WTC11 (cell line): Measurements from ENCODE around the gene GPLD1. TPM values are rescaled to one million over a fixed set of nuclear protein-coding genes. Genes with fewer than 3 reads are reported as not detected.
A peak's percentile ranks its signal among the peaks of the same experiment; 100 is the strongest.

Experiments used
- ATAC-seq: fragments of 200-7000 bp; cut with Tn5 transposase; 2 replicates; pipeline ENCODE4 v1.10.0; 2021; ENCODE audit warnings: mild to moderate bottlenecking, moderate library complexity
- CTCF ChIA-PET: fragments of 300-600 bp; sonication (Branson Sonifier 250); formaldehyde crosslinking; loops from one replicate; lab custom pipeline; 2021; ENCODE audit warnings: antibody characterized with exemption; lab: Charles Lee
- POLR2A ChIA-PET: fragments of 350-600 bp; sonication (Branson Sonifier 250); formaldehyde crosslinking; loops from one replicate; lab custom pipeline; 2021; ENCODE audit warnings: antibody characterized with exemption; lab: Charles Lee
- DNase-seq: peaks from one replicate; pipeline ENCODE4 v3.0.0; 2021; ENCODE audit warnings: low spot score
- H3K27ac Mint-ChIP-seq: 2 replicates; pipeline ENCODE4 v1.8.0; 2021; ENCODE audit warnings: mixed read lengths
- H3K27me3 Mint-ChIP-seq: 2 replicates; pipeline ENCODE4 v1.8.0; 2021; ENCODE audit warnings: low read depth, mild to moderate bottlenecking, moderate library complexity, mixed read lengths
- H3K36me3 Mint-ChIP-seq: 2 replicates; pipeline ENCODE4 v1.8.0; 2021; ENCODE audit warnings: mixed read lengths
- H3K4me1 Mint-ChIP-seq: 2 replicates; pipeline ENCODE4 v1.8.0; 2022; ENCODE audit warnings: mixed read lengths
- H3K4me3 Mint-ChIP-seq: 2 replicates; pipeline ENCODE4 v1.8.0; 2021; ENCODE audit warnings: mild to moderate bottlenecking, moderate library complexity, mixed read lengths
- H3K9me3 Mint-ChIP-seq: 2 replicates; pipeline ENCODE4 v1.8.0; 2021; ENCODE audit warnings: mixed read lengths
- AR ChIP-seq: fragments of 250-450 bp; sonication (Bioruptor Pico); IDR thresholded peaks from 2 replicates; pipeline ENCODE4 v1.9.0; 2021; ENCODE audit warnings: mild to moderate bottlenecking
- ATF1 ChIP-seq: sonication (generic); formaldehyde crosslinking; IDR thresholded peaks from 2 replicates; pipeline ENCODE4 v1.8.1; 2023; ENCODE audit warnings: mild to moderate bottlenecking, moderate library complexity, missing genetic modification reagents
- CREB1 ChIP-seq: sonication (generic); formaldehyde crosslinking; IDR thresholded peaks from 2 replicates; pipeline ENCODE4 v1.8.0; 2023; ENCODE audit warnings: mild to moderate bottlenecking, missing genetic modification reagents
- CREM ChIP-seq: sonication (generic); formaldehyde crosslinking; IDR thresholded peaks from 2 replicates; pipeline ENCODE4 v1.8.1; 2022; ENCODE audit warnings: mild to moderate bottlenecking, missing genetic modification reagents, moderate library complexity
- CTCF ChIP-seq: fragments of 200-600 bp; IDR thresholded peaks from 2 replicates; pipeline ENCODE4 v1.8.0; 2022; ENCODE audit warnings: antibody characterized with exemption
- E2F1 ChIP-seq: sonication (generic); formaldehyde crosslinking; IDR thresholded peaks from 2 replicates; pipeline ENCODE4 v1.8.0; 2022; ENCODE audit warnings: mild to moderate bottlenecking, missing genetic modification reagents
- GABPB1 ChIP-seq: sonication (generic); formaldehyde crosslinking; IDR thresholded peaks from 2 replicates; pipeline ENCODE4 v1.8.1; 2023; ENCODE audit warnings: mild to moderate bottlenecking, missing genetic modification reagents
- HMGA2 ChIP-seq: fragments of 250-450 bp; sonication (Bioruptor Pico); IDR thresholded peaks from 2 replicates; pipeline ENCODE4 v1.4.0; 2021; ENCODE audit warnings: mild to moderate bottlenecking, moderate library complexity
- IRF2 ChIP-seq: sonication (generic); formaldehyde crosslinking; IDR thresholded peaks from 2 replicates; pipeline ENCODE4 v1.8.0; 2022; ENCODE audit warnings: low read depth, missing genetic modification reagents, borderline replicate concordance
- JAZF1 ChIP-seq: fragments of 250-450 bp; sonication (Bioruptor Pico); IDR thresholded peaks from 2 replicates; pipeline ENCODE4 v1.9.0; 2021; ENCODE audit warnings: moderate library complexity, mild to moderate bottlenecking, inconsistent platforms
- MYBL2 ChIP-seq: sonication (generic); formaldehyde crosslinking; IDR thresholded peaks from 2 replicates; pipeline ENCODE4 v1.8.1; 2023; ENCODE audit warnings: mild to moderate bottlenecking, moderate library complexity, missing genetic modification reagents
- NFATC4 ChIP-seq: fragments of 250-450 bp; sonication (Bioruptor Pico); IDR thresholded peaks from 2 replicates; pipeline ENCODE4 v1.9.0; 2021; ENCODE audit warnings: mild to moderate bottlenecking
- SMAD3 ChIP-seq: sonication (generic); formaldehyde crosslinking; IDR thresholded peaks from 2 replicates; pipeline ENCODE4 v1.8.0; 2022; ENCODE audit warnings: missing genetic modification reagents, mild to moderate bottlenecking, borderline replicate concordance
- SOX15 ChIP-seq: fragments of 250-450 bp; sonication (Bioruptor Pico); IDR thresholded peaks from 2 replicates; pipeline ENCODE4 v1.9.0; 2021; ENCODE audit warnings: mild to moderate bottlenecking
- TCF7 ChIP-seq: sonication (generic); formaldehyde crosslinking; IDR thresholded peaks from 2 replicates; pipeline ENCODE4 v1.8.0; 2022; ENCODE audit warnings: mild to moderate bottlenecking, low read depth, missing genetic modification reagents, moderate library complexity
- TEAD4 ChIP-seq: sonication (generic); formaldehyde crosslinking; IDR thresholded peaks from 2 replicates; pipeline ENCODE4 v1.8.0; 2022; ENCODE audit warnings: mild to moderate bottlenecking, missing genetic modification reagents
- TP53 ChIP-seq: sonication (generic); formaldehyde crosslinking; IDR thresholded peaks from 2 replicates; pipeline ENCODE4 v1.8.1; 2023; ENCODE audit warnings: mild to moderate bottlenecking, missing genetic modification reagents
- ZNF396 ChIP-seq: fragments of 250-450 bp; sonication (Bioruptor Pico); IDR thresholded peaks from 2 replicates; pipeline ENCODE4 v1.8.0; 2021; ENCODE audit warnings: mild to moderate bottlenecking, moderate library complexity, borderline replicate concordance
- ZNF416 ChIP-seq: fragments of 250-450 bp; sonication (Bioruptor Pico); IDR thresholded peaks from 2 replicates; pipeline ENCODE4 v1.9.0; 2021; ENCODE audit warnings: mild to moderate bottlenecking, inconsistent platforms
- total RNA-seq: library from RNA; stranded (reverse); gene quantifications from 3 replicates; pipeline ENCODE4 v1.2.3, GENCODE V29; 2021
- TF ChIP-seq, protein P1 (sequence below): sonication (generic); formaldehyde crosslinking; IDR thresholded peaks from 2 replicates; pipeline ENCODE4 v1.8.1; 2022; ENCODE audit warnings: missing genetic modification reagents, borderline replicate concordance
- TF ChIP-seq, protein P2 (sequence below): sonication (generic); formaldehyde crosslinking; IDR thresholded peaks from 2 replicates; pipeline ENCODE4 v1.8.0; 2022; ENCODE audit warnings: mild to moderate bottlenecking, missing genetic modification reagents

Gene GPLD1
- total RNA-seq, 1 experiment from 2014 or later, result 8.4 TPM

DNA sequence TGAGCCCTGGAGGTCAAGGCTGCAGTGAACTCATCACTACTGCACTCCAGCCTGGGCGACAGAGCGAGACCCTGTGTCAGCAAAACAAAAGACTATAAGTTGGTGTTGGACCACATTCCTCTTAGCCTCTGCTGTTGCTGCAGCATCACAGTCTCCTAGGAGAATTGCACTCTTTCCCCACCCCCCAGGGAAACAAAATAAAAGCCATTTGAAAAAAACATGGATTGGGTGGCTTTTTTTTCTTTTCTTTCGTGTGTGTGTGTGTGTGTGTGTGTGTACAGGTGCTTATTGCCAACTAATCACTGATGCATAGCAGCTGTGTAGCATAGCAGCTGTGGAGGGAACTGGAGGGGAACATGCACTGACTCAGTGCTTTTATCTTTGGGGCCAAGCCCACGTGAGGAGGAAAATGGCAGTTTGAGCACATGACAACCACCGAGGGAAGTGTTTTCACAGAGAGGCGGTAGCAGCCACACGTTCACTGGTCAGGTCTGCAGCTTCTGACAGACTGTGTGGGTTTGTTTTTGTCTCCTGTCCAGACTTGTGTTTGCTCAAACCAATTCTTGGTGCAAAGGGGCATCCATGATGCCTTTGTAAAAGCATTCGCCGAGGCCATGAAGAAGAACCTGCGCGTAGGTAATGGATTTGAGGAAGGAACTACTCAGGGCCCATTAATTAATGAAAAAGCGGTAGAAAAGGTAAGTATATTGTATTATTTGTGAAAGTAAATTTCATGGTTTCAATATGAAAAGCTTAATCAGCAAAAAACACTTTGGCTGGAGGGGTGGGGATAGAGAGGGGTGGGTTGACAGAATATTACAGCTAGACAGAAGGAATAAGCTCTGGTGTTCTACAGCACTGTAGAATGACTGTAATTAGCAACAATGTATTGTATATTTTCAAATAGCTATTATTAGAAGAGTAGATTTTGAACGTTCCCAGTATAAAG is 33.1 kb upstream of the GPLD1 start (continued):
- TF ChIP-seq HMGA2, result no peak
- TF ChIP-seq GABPB1, result no peak
- no peak for TF ChIP-seq CREB1

- ATAC-seq, result peak; percentile 99
- Mint-ChIP-seq H3K36me3 (no peaks in the 10 kb centered on the region), H3K27me3 (no peaks in the 10 kb centered on the region), H3K9me3 (no peaks in the 10 kb centered on the region), H3K4me1 (no peaks in the 10 kb centered on the region), H3K27ac (no peak overlapping the region), H3K4me3 (no peak overlapping the region)
- TF ChIP-seq ZNF416 (CRISPR knock-in tag) (0 out of 2 replicates have a peak, but pooled peaks have one; percentile 28), NFATC4 (CRISPR knock-in tag) (no peak), TP53 (no peak), IRF2 (CRISPR knock-in tag) (no peak), ATF1 (CRISPR knock-in tag) (no peak), AR (CRISPR knock-in tag) (no peak), CREM (CRISPR knock-in tag) (no peak), ZNF396 (no peak)
- TF ChIP-seq, protein P1, sequence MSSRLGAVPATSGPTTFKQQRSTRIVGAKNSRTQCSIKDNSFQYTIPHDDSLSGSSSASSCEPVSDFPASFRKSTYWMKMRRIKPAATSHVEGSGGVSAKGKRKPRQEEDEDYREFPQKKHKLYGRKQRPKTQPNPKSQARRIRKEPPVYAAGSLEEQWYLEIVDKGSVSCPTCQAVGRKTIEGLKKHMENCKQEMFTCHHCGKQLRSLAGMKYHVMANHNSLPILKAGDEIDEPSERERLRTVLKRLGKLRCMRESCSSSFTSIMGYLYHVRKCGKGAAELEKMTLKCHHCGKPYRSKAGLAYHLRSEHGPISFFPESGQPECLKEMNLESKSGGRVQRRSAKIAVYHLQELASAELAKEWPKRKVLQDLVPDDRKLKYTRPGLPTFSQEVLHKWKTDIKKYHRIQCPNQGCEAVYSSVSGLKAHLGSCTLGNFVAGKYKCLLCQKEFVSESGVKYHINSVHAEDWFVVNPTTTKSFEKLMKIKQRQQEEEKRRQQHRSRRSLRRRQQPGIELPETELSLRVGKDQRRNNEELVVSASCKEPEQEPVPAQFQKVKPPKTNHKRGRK (CRISPR knock-in tag), result no peak
- DNase-seq, result peak; percentile 70
- CTCF ChIA-PET, result interaction anchor here (0.5 to 2.2 kb wide), 54 partner anchors 9 to 936 kb away, joined by 3 to 58 read pairs (median 4); partner anchors contain the start of genes ALDH5A1, GMNN, KIAA0319 and MRS2
- POLR2A ChIA-PET, result no interaction called here
Measured at GRCh38 chr6:24520929-24521546, 31.7 kb upstream of the GPLD1 start.

DNA sequence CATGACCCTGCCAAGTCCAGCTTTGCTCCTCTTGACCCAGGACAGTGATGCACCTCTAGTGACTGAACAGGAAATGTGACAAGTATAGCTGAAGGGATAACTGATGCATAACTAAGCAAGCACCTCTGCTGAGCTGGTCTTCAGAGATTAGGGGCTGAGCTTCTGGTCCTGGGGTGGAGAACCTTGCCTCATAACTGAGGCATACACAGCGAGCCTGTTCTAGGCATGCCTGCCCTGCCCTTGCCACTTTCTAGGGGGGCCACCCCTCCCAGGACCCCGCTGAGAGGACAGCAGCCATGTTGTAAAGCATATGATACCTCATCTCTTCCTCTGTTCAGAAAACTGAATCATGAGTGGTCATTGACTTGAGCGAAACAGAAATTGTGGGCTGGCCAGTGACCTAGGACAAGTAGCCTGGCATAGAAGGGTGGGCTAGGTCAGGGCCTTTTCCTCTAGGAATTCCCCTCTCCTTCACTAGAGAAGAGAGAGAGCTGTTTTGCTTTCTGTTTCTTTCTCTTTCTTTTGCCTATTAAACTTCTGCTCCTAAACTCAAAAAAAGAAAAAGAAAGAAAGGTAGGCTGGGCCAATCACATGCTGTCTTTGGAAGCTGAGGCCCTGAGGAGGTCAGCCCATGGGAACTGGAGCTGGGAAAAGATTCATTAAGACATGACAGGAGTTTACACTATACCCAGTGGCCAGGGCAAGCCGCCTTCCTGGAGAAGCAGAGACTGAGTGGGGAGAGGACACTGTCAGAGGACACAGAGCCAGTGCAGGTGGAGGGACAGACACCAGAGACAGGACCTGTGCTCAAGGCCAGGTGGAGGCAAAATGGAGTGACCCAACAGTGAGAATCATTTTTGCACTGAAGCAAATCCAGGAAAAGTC is 28.5 kb upstream of the GPLD1 start:
- H3K27ac Mint-ChIP-seq, result no peak overlapping the region
- 0 out of 2 replicates have a peak, but pooled peaks cover 3% of the 10 kb centered on the region for H3K36me3 Mint-ChIP-seq
- no peaks in the 10 kb centered on the region for H3K9me3 Mint-ChIP-seq
- ChIA-PET POLR2A (no interaction called here), CTCF (no interaction called here)
- H3K4me3 Mint-ChIP-seq, result no peak overlapping the region
- ATAC-seq, result no peak
- DNase-seq, result no peak
- H3K4me1 Mint-ChIP-seq, result no peaks in the 10 kb centered on the region
- H3K27me3 Mint-ChIP-seq, result no peaks in the 10 kb centered on the region
- TF ChIP-seq E2F1 (no peak), JAZF1 (CRISPR knock-in tag) (no peak), CTCF (no peak), SMAD3 (no peak), TEAD4 (no peak), ATF1 (CRISPR knock-in tag) (no peak), SOX15 (CRISPR knock-in tag) (no peak), MYBL2 (CRISPR knock-in tag) (no peak), TCF7 (CRISPR knock-in tag) (no peak)
- TF ChIP-seq, protein P1 (CRISPR knock-in tag), result no peak
- TF ChIP-seq, protein P2, sequence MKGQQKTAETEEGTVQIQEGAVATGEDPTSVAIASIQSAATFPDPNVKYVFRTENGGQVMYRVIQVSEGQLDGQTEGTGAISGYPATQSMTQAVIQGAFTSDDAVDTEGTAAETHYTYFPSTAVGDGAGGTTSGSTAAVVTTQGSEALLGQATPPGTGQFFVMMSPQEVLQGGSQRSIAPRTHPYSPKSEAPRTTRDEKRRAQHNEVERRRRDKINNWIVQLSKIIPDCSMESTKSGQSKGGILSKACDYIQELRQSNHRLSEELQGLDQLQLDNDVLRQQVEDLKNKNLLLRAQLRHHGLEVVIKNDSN (CRISPR knock-in tag), result no peak
